ENCODE data around the gene CYGB.
"Not testable (repeated sequence)": the region's sequence is repeated elsewhere in the genome, so short reads cannot be mapped to it uniquely, and the experiment has no call there.

The CYGB gene

GRCh38 chr17:76519048-76519966 is 18.2 kb downstream of the CYGB start:
- no peak for DNase-seq

- no peak for DNase-seq
These were observed 19.9 kb downstream of the CYGB start for GRCh38 chr17:76517638-76518038.

GRCh38 chr17:76515274-76515949 is 22.1 kb downstream of the CYGB start:
- peak; percentile 87 to 90 for DNase-seq

GRCh38 chr17:76514355-76514754 is 23.2 kb downstream of the CYGB start:
- not testable (repeated sequence) for DNase-seq

- DNase-seq, result no peak
These were observed 24.2 kb downstream of the CYGB start for GRCh38 chr17:76513306-76513692.

GRCh38 chr17:76512366-76513305 is 24.9 kb downstream of the CYGB start:
- no peak for DNase-seq

- DNase-seq, result no peak
These were observed 25.7 kb downstream of the CYGB start for GRCh38 chr17:76511668-76512365.

- DNase-seq, result no peak
These were observed 26.7 kb downstream of the CYGB start for GRCh38 chr17:76510831-76511244.

- DNase-seq, result not testable (repeated sequence)
These were observed 28.9 kb downstream of the CYGB start for GRCh38 chr17:76508472-76509063.

- DNase-seq, result peak; percentile 90 to 92
These were observed 30.8 kb downstream of the CYGB start for GRCh38 chr17:76506408-76507345.

GRCh38 chr17:76504117-76504516 is 33.4 kb downstream of the CYGB start:
- DNase-seq, result no peak

GRCh38 chr17:76502341-76503211 is 34.9 kb downstream of the CYGB start:
- no peak for DNase-seq

GRCh38 chr17:76501827-76502307 is 35.6 kb downstream of the CYGB start:
- DNase-seq, result no peak

GRCh38 chr17:76501018-76501826 is 36.3 kb downstream of the CYGB start, which contains the start of gene RHBDF2:
RHBDF2 (minus strand) TSS chr17:76501423; CDS start chr17:76481524, 19,899 bp downstream.
- DNase-seq, result peak; percentile 95 to 96

GRCh38 chr17:76500747-76501017 is 36.8 kb downstream of the CYGB start:
- no peak for DNase-seq

GRCh38 chr17:76500074-76500746 is 37.3 kb downstream of the CYGB start:
- peak in 1 of 2 donors; percentile 38 for DNase-seq

- no peak for DNase-seq
These were observed 38.2 kb downstream of the CYGB start for GRCh38 chr17:76499267-76499667.

GRCh38 chr17:76498876-76499251 is 38.6 kb downstream of the CYGB start:
- DNase-seq, result peak in 1 of 2 donors; percentile 20

Data from CD4-positive, alpha-beta T cell treated with Interleukin-4 for 1 hour (primary cell).